ENCODE measurements around the gene ZGLP1. TPM values are rescaled to one million over a fixed set of nuclear protein-coding genes. Genes with fewer than 3 reads are reported as not detected.

ZGLP1 gene
- total RNA-seq, 2 donors from 2014 or later, result 2.3 to 4.6 TPM

- DNase-seq, result peak in 1 of 4 donors; percentile 50
- WGBS, 2 donors, result 71 to 72% methylated on average over 14 to 16 of the region's 17 CpGs
Observed at GRCh38 chr19:10305139-10305806, 4.3 kb downstream of the ZGLP1 start.

DNA sequence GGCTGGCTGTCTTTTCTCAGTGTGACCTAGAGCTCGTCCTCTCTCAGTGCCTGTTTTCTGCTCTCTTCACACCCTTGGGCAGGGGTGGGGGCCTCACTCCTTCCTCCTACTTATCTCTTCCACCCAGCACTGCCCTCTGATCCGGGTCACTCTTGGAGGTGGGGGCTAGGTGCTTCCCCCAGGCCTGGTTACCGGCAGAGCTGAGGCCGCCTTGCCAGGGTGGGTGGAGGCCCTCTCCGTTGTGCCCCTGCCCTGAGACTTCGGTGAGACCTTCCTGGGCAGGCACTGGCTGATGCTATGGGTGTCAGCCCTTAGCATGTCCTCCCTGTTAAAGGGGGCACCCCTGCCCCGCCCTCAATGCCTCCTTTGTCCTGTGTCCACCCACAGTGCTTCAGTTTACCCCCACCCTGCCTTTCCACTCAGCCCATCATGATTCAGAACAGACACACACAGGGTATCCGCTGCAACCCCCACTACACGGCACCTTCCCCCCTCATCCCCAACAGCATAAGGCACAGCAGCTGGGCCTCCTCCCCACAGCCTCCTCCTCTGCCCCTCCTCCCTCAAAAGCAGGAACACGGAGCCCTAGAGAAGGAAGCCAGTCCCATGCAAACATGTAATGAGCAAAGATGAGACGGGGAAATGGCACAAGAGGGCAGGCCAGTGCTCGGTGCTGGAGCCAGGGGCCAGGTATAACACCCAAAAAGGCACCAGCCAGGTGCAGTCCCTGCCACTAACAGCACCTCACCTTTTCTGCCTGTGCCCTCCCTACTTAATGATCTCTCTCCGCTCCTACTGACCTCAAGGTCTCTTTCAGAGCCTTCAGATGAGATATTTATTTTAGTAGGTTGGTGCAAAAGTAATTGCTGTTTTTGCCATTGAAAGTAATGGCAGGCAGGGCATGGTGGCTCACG is 9.8 kb downstream of the ZGLP1 start:
- TF ChIP-seq CTCF (IDR thresholded peaks at IDR 0.05) (no peak), POLR2A (IDR thresholded peaks at IDR 0.05) (no peak)
- intact Hi-C loops (cut with DNase I), result no loop called here
- Histone ChIP-seq H3K9me3 (no peaks in the 10 kb centered on the region), H3K36me3 (replicated peaks in 1 of 2; ENCODE audit: insufficient read depth in 1 of 2, low read depth in 2 of 2) (no peaks in the 10 kb centered on the region), H3K4me1 (peaks cover 14% of the 10 kb centered on the region), H3K4me3 (no peak overlapping the region), H3K27me3 (peaks cover 0 to 19% of the 10 kb centered on the region in 2 donors), H3K27ac (no peak overlapping the region)
- WGBS, 2 donors, result 29 to 49% methylated on average over 11 to 13 of the region's 14 CpGs
- ATAC-seq (no peak), DNase-seq (no peak)

More at GRCh38 chr19:10305139-10305806, 4.3 kb downstream of the ZGLP1 start:
- H3K36me3 ChIP-seq (replicated peaks in 1 of 2; ENCODE audit: insufficient read depth in 1 of 2, low read depth in 2 of 2), result no peaks in the 10 kb centered on the region
- no peaks in the 10 kb centered on the region for H3K27me3 ChIP-seq
- H3K27ac ChIP-seq, result no peak overlapping the region
- no peaks in the 10 kb centered on the region for H3K4me1 ChIP-seq
- no peak for ATAC-seq
- intact Hi-C loops (cut with DNase I), result no loop called here
- H3K9me3 ChIP-seq, result no peaks in the 10 kb centered on the region
- no peak overlapping the region for H3K4me3 ChIP-seq
- TF ChIP-seq POLR2A (IDR thresholded peaks at IDR 0.05) (no peak), CTCF (IDR thresholded peaks at IDR 0.05) (no peak)

GRCh38 chr19:10295847-10296591 is 13.6 kb downstream of the ZGLP1 start:
- H3K4me3 ChIP-seq, result no peak overlapping the region
- DNase-seq, result no peak
- 7 to 9% methylated on average over 11 to 58 of the region's 58 CpGs for WGBS, 2 donors
- TF ChIP-seq POLR2A (IDR thresholded peaks at IDR 0.05) (no peak), CTCF (IDR thresholded peaks at IDR 0.05) (no peak)
- no peak for ATAC-seq
- intact Hi-C loops (cut with DNase I), result no loop called here
- H3K9me3 ChIP-seq, result no peaks in the 10 kb centered on the region
- H3K4me1 ChIP-seq, result peaks cover 35% of the 10 kb centered on the region
- H3K36me3 ChIP-seq (replicated peaks in 1 of 2; ENCODE audit: insufficient read depth in 1 of 2, low read depth in 2 of 2), result no peaks in the 10 kb centered on the region
- H3K27ac ChIP-seq, result no peak overlapping the region
- H3K27me3 ChIP-seq, result peaks cover 0 to 53% of the 10 kb centered on the region in 2 donors

DNA sequence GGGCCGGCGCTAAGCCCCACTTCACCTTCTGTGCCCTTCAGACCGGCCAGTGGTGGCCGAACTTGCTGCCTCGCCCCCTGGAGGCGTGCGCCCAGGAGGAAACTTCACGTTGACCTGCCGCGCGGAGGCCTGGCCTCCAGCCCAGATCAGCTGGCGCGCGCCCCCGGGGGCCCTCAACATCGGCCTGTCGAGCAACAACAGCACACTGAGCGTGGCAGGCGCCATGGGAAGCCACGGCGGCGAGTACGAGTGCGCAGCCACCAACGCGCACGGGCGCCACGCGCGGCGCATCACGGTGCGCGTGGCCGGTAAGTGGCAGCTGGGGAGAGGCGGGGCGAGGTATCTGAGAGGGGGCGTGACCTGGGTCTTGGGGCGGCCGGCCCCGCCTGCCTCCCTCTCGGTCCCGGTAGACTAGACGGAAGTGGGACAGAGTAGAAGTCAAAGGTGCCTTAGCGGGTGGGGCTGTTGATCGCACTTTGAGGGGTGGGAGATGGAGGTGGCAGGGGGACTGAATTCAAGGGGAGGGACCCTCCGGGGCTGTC is 14.2 kb downstream of the ZGLP1 start:
- 0 to 6% methylated on average over 6 to 48 of the region's 48 CpGs for WGBS, 2 donors
- ATAC-seq (no peak), DNase-seq (peak in 1 of 4 donors; percentile 40)
- Histone ChIP-seq H3K4me3 (no peak overlapping the region), H3K4me1 (peaks cover 41% of the 10 kb centered on the region), H3K9me3 (no peaks in the 10 kb centered on the region), H3K36me3 (replicated peaks in 1 of 2; ENCODE audit: insufficient read depth in 1 of 2, low read depth in 2 of 2) (no peaks in the 10 kb centered on the region), H3K27ac (no peak overlapping the region), H3K27me3 (peaks cover 0 to 59% of the 10 kb centered on the region in 2 donors)
- no peak for TF ChIP-seq CTCF (IDR thresholded peaks at IDR 0.05)
- TF ChIP-seq POLR2A (IDR thresholded peaks at IDR 0.05), result no peak
- intact Hi-C loops (cut with DNase I), result no loop called here
